ENCODE measurements around the gene TCEAL1.
A peak's percentile ranks its signal among the peaks of the same experiment; 100 is the strongest.
"Not testable (repeated sequence)": the region's sequence is repeated elsewhere in the genome, so short reads cannot be mapped to it uniquely, and the experiment has no call there.

TCEAL1 gene

DNA sequence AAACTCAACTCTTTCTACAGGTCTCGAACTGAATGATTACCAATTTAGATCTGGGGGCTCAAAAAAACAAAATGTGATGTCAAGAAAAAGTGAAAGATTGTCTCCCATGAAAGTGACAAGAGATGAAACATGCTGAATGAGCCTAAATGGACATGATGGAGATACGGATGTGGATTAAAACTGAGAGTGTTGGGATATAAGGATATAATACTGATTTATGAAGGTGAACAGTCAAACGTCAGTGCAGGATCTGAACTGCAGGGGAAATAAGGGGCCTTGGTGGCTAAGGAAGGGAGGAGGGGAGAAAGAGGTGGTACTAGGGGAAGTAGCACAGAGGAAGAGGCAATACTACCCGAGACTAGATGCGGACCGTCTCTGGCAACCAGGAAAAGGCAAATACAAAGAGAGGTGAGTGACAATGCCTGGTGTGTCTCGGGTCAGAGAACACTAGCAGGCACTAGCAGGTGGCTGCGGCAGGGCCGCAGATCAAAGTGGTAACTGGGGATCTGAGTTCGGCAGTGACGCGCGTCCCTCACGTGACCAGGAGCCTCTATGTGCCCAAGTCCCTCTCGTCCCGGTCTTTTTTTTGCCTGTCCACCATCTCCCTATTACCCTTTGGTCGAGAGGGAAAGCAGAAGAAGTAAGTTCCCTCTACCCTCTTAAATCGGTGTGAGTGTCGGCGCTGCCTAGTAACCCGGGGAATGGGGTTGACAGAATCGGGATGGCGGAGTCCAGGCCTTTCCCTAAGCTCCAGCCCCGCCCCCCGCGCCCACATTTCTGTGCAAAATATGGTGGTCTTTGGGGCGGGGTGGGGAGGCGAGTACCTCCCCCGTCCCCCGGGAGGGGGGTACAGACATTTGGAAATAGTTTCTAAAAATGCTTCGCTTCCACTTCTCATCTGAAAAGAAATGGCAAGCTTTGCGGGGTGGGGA is at the start of gene TCEAL1:
TSS of gene TCEAL1 (plus strand) at position 590 of the 932 bp plus-strand sequence. CDS start 942 bp downstream, outside the sequence.
- DNase-seq: peak; percentile 46

DNA sequence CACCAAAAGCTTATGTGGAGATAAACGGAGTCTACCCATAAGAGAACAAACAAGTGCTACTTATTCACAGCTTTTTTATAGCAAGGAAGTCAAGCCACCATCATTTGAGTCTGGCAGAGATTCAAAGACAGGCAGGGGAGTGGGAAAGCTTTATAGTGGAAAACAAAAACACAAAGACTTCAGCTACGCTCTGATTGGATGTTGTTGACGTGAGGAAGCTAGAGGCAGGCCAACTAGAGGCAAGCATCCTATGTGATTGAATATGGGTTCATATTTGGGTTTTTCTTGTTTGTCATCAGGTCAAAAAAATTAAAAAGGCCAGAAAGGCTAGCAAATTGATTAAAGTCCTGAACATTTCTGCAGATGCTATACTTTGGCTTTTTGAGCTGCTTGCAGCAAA is 44.2 kb upstream of the TCEAL1 start:
- DNase-seq: no peak

DNA sequence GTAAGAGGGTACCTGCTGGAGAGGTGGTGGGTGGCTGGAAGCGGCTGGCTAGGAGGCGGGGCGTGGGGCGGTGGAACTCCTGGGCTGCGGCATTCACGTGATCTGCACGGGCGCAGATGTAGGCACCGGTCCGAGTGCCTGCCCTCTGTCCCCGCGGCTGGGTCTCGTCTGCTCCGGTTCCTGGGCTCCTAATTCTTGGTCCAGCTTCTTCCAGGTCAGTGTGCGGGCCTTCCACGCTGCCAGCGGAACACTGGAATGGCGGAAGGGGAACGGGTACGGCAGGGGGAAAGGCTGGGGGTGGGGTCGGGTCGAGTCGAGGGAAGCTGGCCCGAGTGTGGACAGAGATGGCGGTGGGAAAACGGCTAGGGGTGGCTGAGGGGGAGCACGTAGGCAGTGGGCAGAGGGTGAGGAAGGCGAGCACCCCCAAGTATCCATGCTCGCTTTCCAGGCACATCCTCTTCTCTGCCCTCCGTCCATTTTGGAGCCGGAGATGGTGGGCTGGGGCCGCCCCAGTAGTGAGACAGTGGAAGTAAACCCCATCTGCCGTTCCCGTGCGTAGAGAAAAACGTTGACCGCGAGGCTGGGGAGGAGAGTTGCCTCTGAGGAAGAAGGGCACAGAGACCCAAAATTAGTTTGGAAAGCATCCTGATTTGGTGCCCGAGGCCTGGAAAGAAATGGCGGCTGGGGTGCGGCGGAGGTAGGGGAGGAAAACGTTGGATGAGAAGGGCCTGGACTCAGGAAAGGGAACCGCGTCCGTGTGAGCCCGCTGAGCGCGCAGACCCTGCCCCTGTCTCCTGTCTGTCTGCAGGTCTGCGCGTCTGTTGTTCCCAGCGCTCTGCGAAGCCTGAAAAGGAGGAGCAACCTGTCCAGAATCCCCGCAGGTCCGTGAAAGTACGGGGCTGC is 43.1 kb upstream of the TCEAL1 start, which contains the start of gene TCEAL4:
TSS of gene TCEAL4 (plus strand) at position 105 of the 903 bp plus-strand sequence. CDS start 1,161 bp downstream, outside the sequence.
- DNase-seq: peak; percentile 46

DNA sequence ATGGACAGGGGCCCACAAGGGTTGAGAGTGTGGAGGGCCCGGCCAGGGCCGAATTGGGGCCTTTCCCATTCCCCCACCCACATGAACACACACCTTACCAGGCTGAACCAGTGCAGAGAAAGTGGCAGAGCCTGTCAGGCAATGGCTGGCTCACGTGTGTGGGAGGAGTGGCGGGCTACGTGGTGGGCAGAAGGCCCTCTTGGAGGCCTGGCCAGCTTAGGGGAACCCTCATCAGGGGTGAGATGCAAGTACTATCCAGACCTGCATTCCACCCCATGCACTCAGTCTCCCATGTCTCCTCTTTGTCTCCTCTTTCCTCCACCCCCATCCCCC is 42.5 kb upstream of the TCEAL1 start:
- no peak for DNase-seq

GRCh38 chrX:103586659-103587058 is 42.1 kb upstream of the TCEAL1 start:
- DNase-seq: no peak

- not testable (repeated sequence) for DNase-seq
Observed at GRCh38 chrX:103592295-103592694, 36.5 kb upstream of the TCEAL1 start.

DNA sequence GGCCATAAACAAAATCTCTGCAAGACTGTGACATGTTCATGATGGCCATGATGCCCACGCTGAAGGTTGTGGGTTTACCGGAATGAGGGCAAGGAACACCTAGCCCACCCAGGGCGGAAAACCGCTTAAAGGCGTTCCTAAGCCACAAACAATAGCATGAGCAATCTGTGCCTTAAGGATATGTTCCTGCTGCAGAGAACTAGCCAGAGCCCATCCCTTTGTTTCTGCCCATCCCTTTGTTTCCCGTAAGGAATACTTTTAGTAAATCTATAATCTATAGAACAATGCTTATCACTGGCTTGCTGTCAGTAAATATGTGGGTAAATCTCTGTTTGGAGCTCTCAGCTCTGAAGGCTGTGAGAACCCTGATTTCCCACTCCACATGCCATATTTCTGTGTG is 33.6 kb upstream of the TCEAL1 start:
- DNase-seq: not testable (repeated sequence)

GRCh38 chrX:103607364-103608305 is 21.1 kb upstream of the TCEAL1 start, which contains the start of gene TCEAL3:
TCEAL3 (plus strand) TSS chrX:103607963; CDS start chrX:103609065, 1,102 bp downstream.
- peak; percentile 56 for DNase-seq

GRCh38 chrX:103608306-103608963 is 20.3 kb upstream of the TCEAL1 start:
- DNase-seq: no peak

DNA sequence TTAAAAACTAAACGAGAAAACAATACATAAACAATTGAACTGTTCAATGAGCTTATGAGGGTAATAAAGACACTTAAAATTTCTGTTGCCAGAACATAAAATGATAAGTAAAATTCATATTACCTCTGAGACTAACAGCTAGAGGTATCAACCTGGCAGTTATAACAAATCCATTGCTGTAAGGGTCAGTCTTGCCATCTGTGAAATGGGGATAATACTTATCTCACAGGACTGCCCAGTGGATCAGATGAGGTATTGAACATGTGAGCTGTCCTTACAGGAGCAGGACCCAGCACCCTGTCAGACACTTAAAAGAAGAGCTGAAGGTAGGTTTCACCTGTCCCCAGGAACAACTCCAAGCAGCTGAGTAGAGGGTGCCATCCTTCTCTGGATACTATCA is 18.5 kb upstream of the TCEAL1 start:
- DNase-seq: no peak

DNA sequence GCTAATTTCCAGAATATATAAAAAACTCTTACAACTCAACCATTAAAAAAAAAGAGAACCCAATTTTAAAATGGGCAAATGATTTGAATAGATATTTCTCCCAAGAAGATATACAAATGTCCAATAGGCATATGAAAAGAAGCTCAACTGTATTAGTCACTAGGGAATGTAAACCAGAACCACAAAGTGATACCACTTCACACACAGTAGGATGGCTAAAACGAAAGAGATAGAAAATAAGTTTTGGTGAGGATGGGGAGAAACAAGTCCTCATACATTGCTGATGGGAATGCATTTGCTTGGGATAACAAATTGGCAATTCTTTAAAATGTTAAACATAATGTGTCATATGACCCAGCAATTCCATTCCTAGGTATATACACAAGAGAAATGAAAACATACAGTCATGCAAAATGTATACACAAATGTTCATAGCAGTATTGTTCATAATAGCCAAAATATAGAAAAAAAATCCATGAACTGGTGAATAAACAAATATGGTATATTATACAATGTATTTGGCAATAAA is 15.3 kb upstream of the TCEAL1 start:
- no peak for DNase-seq

GRCh38 chrX:103614999-103615398 is 13.8 kb upstream of the TCEAL1 start:
- DNase-seq: no peak

- DNase-seq: no peak
Observed at GRCh38 chrX:103615781-103616371, 12.9 kb upstream of the TCEAL1 start.

DNA sequence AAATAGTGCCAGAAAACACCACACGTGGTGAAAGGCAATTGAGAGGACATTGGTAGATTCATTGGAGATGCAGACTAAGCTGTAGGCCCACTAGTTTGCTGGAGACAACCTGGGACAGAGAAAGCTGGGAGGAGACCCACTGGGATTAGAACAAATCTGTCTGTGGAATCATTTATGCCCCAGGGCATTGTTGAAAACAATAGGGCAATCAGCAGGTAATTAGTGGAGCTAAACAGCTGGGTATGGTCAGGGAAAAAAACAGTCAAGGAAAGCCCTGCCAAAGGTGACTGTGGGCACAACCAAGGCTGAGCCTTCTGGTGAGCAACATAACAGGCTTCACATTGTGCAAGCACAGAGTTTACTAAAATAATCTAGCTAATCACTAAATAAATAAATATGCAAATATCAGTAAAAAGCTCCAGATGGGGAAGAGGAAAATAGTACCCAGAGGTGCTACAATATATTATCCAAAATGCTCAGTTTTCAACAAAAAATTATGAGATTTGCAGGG is 12.0 kb upstream of the TCEAL1 start:
- DNase-seq: no peak

GRCh38 chrX:103624111-103624510 is 4.7 kb upstream of the TCEAL1 start:
- DNase-seq: no peak

- no peak for DNase-seq
Observed at GRCh38 chrX:103626855-103627254, 1.9 kb upstream of the TCEAL1 start.

DNA sequence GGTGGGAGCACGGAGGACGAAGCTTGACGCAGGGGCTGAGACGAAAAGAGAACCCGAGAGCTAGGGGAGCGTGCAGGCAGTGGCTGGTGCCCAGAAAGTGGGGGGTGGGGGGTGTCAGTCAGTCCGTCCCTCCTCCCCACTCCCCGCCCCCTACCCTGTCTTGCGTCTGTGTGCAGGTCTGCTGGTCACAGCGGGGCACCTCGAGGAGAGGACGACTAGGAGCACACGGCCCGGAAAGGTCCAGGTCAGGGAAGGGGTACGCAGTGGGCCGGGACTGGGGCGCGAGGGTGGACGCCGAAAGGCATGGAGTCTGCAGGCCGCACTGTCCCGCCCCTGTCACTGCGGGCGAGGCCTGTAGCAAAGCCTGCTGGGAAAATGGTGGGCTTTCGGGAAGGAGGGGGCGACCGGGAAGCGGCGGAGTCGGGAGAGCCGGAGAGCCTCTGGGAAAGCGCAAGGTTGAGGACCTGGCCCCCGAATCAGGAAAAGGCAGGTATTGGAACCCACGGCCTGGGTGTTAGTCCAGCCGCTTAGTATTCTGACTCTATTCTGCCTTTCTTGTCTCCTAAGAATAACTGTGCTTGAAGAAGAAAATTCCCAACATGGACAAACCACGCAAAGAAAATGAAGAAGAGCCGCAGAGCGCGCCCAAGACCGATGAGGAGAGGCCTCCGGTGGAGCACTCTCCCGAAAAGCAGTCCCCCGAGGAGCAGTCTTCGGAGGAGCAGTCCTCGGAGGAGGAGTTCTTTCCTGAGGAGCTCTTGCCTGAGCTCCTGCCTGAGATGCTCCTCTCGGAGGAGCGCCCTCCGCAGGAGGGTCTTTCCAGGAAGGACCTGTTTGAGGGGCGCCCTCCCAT is 769 bp downstream of the TCEAL1 start:
- DNase-seq: peak; percentile 39

GRCh38 chrX:103630171-103630511 is 1.4 kb downstream of the TCEAL1 start:
- DNase-seq: no peak

GRCh38 chrX:103631145-103631544 is 2.4 kb downstream of the TCEAL1 start:
- no peak for DNase-seq

- DNase-seq: no peak
Observed at GRCh38 chrX:103635436-103635835, 6.7 kb downstream of the TCEAL1 start.
